GM12878 (cell line): ENCODE measurements around the gene MLPH. TPM values are rescaled to one million over a fixed set of nuclear protein-coding genes. Genes with fewer than 3 reads are reported as not detected.
"Not testable (repeated sequence)": the region's sequence is repeated elsewhere in the genome, so short reads cannot be mapped to it uniquely, and the experiment has no call there.

Source experiments
- ATAC-seq: fragments of 200-7000 bp; cut with Tn5 transposase; 3 replicates; pipeline ENCODE4 v1.9.1; 2020; ENCODE audit warnings: mild to moderate bottlenecking, moderate library complexity
- BruUV-seq: library from RNA; stranded (reverse); fragments of 400-500 nt; replicated peaks from 2 replicates; lab custom pipeline; 2021; lab: Mats Ljungman, UMichigan
- CTCF ChIA-PET: fragments of 300-600 bp; sonication (Branson Sonifier 250); formaldehyde crosslinking; extraction: SDS; loops from one replicate; lab custom pipeline; 2021; ENCODE audit warnings: inconsistent platforms; lab: Yijun Ruan, JAX
- POLR2A ChIA-PET: fragments of 350-600 bp; formaldehyde crosslinking; extraction: SDS; loops from one replicate; lab custom pipeline; 2021; ENCODE audit warnings: inconsistent platforms; lab: Charles Lee
- RAD21 ChIA-PET: fragments of 300-600 bp; sonication (Branson Sonifier 250); formaldehyde crosslinking; loops from one replicate; lab custom pipeline; 2023; ENCODE audit warnings: antibody characterized with exemption; ENCODE audit not compliant: unreplicated experiment; lab: Charles Lee
- SMC1A ChIA-PET: fragments of 300-600 bp; sonication (Branson Sonifier 250); formaldehyde crosslinking; loops from one replicate; lab custom pipeline; 2023; ENCODE audit not compliant: unreplicated experiment, uncharacterized antibody; lab: Charles Lee
- DNase-seq: peaks from one replicate; pipeline ENCODE4 v3.0.0-alpha.2; 2011; ENCODE audit warnings: low read depth, low spot score
- FAIRE-seq: peaks from 3 replicates; lab custom pipeline; 2011; peaks lifted over from hg19 to GRCh38; lab: Jason Lieb, UNC
- H2AFZ ChIP-seq: 2 replicates; pipeline ENCODE4 v1.6.0; 2011; ENCODE audit warnings: low read depth, low read length, control low read depth; ENCODE audit not compliant: control insufficient read depth
- H3K27ac ChIP-seq: 2 replicates; pipeline ENCODE4 v1.5.1; 2011; ENCODE audit warnings: control low read depth; ENCODE audit not compliant: control insufficient read depth, insufficient read depth
- H3K27me3 ChIP-seq, 2 experiments: replicated peaks in 1 of 2; 2 replicates each; pipeline versions ENCODE4 v1.6.0 to v1.6.1; 2011; ENCODE audit warnings: low read length in 1 of 2; ENCODE audit not compliant: control insufficient read depth in 2 of 2, insufficient read depth in 2 of 2
- H3K36me3 ChIP-seq, 2 experiments: 2 replicates each; pipeline ENCODE4 v1.5.1; 2011; ENCODE audit warnings: low read length in 1 of 2; ENCODE audit not compliant: control insufficient read depth in 2 of 2, insufficient read depth in 2 of 2
- H3K4me1 ChIP-seq: 2 replicates; pipeline ENCODE4 v1.6.1; 2011; ENCODE audit warnings: mild to moderate bottlenecking, low read length, moderate library complexity, mixed read lengths; ENCODE audit not compliant: control insufficient read depth, insufficient read depth
- H3K4me2 ChIP-seq: 2 replicates; pipeline ENCODE4 v1.6.0; 2011; ENCODE audit warnings: control low read depth; ENCODE audit not compliant: control insufficient read depth, insufficient read depth
- H3K4me3 ChIP-seq: fragments of 200-600 bp; sonication (generic); 2 replicates; pipeline ENCODE4 v1.5.1; 2016
- H3K79me2 ChIP-seq: 2 replicates; pipeline ENCODE4 v1.6.0; 2011; ENCODE audit warnings: low read length; ENCODE audit not compliant: control insufficient read depth, insufficient read depth
- H3K9ac ChIP-seq: 2 replicates; pipeline ENCODE4 v1.8.0; 2011; ENCODE audit warnings: low read length, control low read depth, mixed read lengths; ENCODE audit not compliant: control insufficient read depth, insufficient read depth
- H3K9me3 ChIP-seq: replicated peaks from 3 replicates; pipeline ENCODE4 v1.5.1; 2011; ENCODE audit warnings: mild to moderate bottlenecking, low read length; ENCODE audit not compliant: control insufficient read depth, insufficient read depth
- H4K20me1 ChIP-seq: 2 replicates; pipeline ENCODE4 v1.6.0; 2011; ENCODE audit not compliant: control insufficient read depth, insufficient read depth
- GABPA ChIP-seq: IDR thresholded peaks from 2 replicates; pipeline ENCODE4 v1.6.1; 2014; ENCODE audit warnings: antibody characterized with exemption, low read depth, mild to moderate bottlenecking, inconsistent platforms
- MTA3 ChIP-seq: IDR thresholded peaks from 2 replicates; pipeline ENCODE4 v1.6.1; 2012; ENCODE audit warnings: low read length, inconsistent platforms, borderline replicate concordance
- SMC3 ChIP-seq: IDR thresholded peaks from 2 replicates; pipeline ENCODE4 v1.6.1; 2011; ENCODE audit warnings: low read length, improper control_type of control experiment, borderline replicate concordance
- TBL1XR1 ChIP-seq: IDR thresholded peaks from 2 replicates; pipeline ENCODE4 v1.6.1; 2012; ENCODE audit warnings: low read depth, low read length, improper control_type of control experiment
- ZBTB40 ChIP-seq: fragments of 450-650 bp; IDR thresholded peaks from 2 replicates; pipeline ENCODE4 v1.6.1; 2016; ENCODE audit warnings: mild to moderate bottlenecking, moderate library complexity, borderline replicate concordance
- WGBS: methylation state at CpG from one replicate; pipeline ENCODE4 v1.1.6; 2016; ENCODE audit warnings: low lambda C conversion rate; ENCODE audit not compliant: insufficient replicate concordance, insufficient coverage; ENCODE audit errors: missing lambda C conversion rate; 5-methylcytosine and 5-hydroxymethylcytosine counted together
- in situ Hi-C: fragments of 300-500 bp; cut with MboI; formaldehyde crosslinking; loops from 9 replicates; pipeline ENCODE4 v1.14.3; 2018; ENCODE audit warnings: mixed read lengths
- intact Hi-C: fragments of 100-400 bp; cut with micrococcal nuclease; formaldehyde crosslinking; loops from one replicate; pipeline ENCODE4 v1.14.2; 2022; ENCODE audit not compliant: unreplicated experiment
- polyA plus RNA-seq, 11 experiments: library from polyadenylated mRNA; depleted of rRNA in 4 of 11; unstranded in 6 of 11; stranded (reverse) in 5 of 11; fragments of >200 nt; fragmentation: Nextera tagmentation in 4 of 11; fragmentation: Illumina TruSeq in 1 of 11; extraction: Ambion mirVana in 4 of 11; extraction: Trizol in 1 of 11; gene quantifications; 1 replicate in 1 of 11; 2 replicates in 10 of 11; pipeline versions ENCODE4 v1.2.1 to v1.2.3, GENCODE V29; 2011 to 2016; ENCODE audit warnings: inconsistent platforms in 2 of 11, missing spikeins in 2 of 11, low read depth in 1 of 11
- total RNA-seq, 4 experiments: library from RNA; depleted of rRNA in 3 of 4; stranded (reverse); fragments of >200 nt in 3 of 4; fragmentation: Illumina TruSeq in 1 of 4; extraction: Trizol in 1 of 4; gene quantifications; 2 replicates each; pipeline versions ENCODE4 v1.2.1 to v1.2.3, GENCODE V29; 2013 to 2021
- TF ChIP-seq, protein P1 (sequence below): IDR thresholded peaks from 2 replicates; pipeline ENCODE4 v1.6.1; 2012; ENCODE audit warnings: low read depth, low read length, improper control_type of control experiment

The MLPH gene
- total and polyA plus RNA-seq, 10 of the 15 experiments (the other 5 are each of a cell fraction or from before 2014, with no cell fraction given), result 0.16 to 0.85 TPM; not detected in 8

DNA sequence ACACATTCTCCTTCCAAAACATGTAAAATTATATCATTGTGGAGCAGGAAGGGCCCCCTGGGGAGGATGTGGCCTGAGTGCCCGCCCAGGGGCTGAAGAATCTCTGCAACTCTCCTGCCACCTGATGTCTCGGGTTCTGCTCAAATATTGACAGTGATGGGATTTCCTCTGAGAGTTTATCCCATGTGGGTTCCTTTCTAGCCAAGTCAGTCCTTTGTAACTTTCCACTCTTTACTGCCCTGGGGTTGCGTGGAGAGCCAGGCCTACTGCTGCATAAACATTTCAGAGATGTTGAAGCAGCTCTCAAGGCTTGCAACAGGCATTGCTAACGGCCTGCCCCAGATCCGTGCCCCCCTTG lies 107.4 kb downstream of the MLPH start:
- ChIA-PET CTCF (no interaction called here), POLR2A (no interaction called here), SMC1A (interaction anchor here (1.4 kb wide), 1 partner anchor 13 kb away, joined by 3 read pairs; no protein-coding TSS in a partner anchor), RAD21 (no interaction called here)
- no peak for FAIRE-seq
- no peaks in the 10 kb centered on the region; a peak in 2 of 4 replicates for H3K27me3 ChIP-seq
- TF ChIP-seq ZBTB40 (no peak), TBL1XR1 (no peak), MTA3 (no peak), GABPA (no peak), SMC3 (no peak)
- TF ChIP-seq, protein P1, sequence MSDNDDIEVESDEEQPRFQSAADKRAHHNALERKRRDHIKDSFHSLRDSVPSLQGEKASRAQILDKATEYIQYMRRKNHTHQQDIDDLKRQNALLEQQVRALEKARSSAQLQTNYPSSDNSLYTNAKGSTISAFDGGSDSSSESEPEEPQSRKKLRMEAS, result no peak
- H3K4me3 ChIP-seq, result no peak overlapping the region
- BruUV-seq, result no TSS peak
- no peak overlapping the region for H3K27ac ChIP-seq
- H3K4me1 ChIP-seq, result no peaks in the 10 kb centered on the region
- no peaks in the 10 kb centered on the region for H3K36me3 ChIP-seq
- no peaks in the 10 kb centered on the region for H3K9me3 ChIP-seq
- in situ Hi-C loops, result no loop called here
- no peaks in the 10 kb centered on the region for H3K79me2 ChIP-seq
- H4K20me1 ChIP-seq, result no peaks in the 10 kb centered on the region
- no peak for DNase-seq
- ATAC-seq, result no peak
- no peak overlapping the region for H3K4me2 ChIP-seq
- intact Hi-C loops, result no loop called here
- WGBS, result 48% methylated on average over 5 of the region's 5 CpGs
- no peak overlapping the region for H3K9ac ChIP-seq
- no peak overlapping the region for H2AFZ ChIP-seq

DNA sequence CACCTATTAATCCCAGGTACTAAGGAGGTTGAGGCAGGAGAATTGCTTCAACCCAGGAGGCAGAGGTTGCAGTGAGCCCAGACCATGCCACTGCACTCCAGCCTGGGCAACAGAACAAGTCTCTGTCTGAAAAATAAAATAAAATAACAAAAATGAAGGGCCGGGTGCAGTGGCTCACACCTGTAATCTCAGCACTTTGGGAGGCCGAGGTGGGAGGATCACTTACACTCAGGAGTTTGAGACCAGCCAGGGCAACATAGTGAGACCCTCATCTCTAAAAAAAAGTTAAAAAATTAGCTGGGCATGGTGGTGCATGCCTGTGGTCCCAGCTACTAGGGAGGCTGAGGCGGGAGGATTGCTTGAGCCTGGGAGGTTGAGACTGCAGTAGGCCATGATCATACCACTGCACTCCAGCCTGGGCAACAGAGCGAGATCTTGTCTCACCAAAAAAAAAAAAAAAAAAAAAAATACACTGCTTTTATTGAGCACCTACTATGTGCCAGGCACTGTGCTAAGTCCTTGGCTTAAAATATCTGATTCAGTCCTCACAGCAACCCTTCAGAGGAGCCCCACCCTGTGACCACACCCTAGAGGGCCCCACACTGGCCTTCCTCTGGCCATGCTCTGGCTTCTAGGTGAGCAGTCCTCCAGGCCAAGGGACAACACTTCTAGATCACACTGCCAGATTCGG lies 108.9 kb downstream of the MLPH start:
- H3K9me3 ChIP-seq, H3K9ac ChIP-seq, CTCF ChIA-PET, intact Hi-C loops, H3K27me3 ChIP-seq, H3K4me3 ChIP-seq, in situ Hi-C loops, H3K4me2 ChIP-seq, FAIRE-seq, H3K4me1 ChIP-seq, H4K20me1 ChIP-seq, H3K79me2 ChIP-seq, H3K36me3 ChIP-seq, ATAC-seq, DNase-seq, H2AFZ ChIP-seq, RAD21 ChIA-PET, BruUV-seq, H3K27ac ChIP-seq: not testable (repeated sequence)
- SMC1A ChIA-PET, result interaction anchor here (1.3 kb wide), 1 partner anchor 9 kb away, joined by 3 read pairs; no protein-coding TSS in a partner anchor
- POLR2A ChIA-PET, result interaction anchor here (0.7 kb wide), 1 partner anchor 147 kb away, joined by 3 read pairs; no protein-coding TSS in a partner anchor
- 52% methylated on average over 4 of the region's 5 CpGs for WGBS
